HG03460 (cell line): ENCODE data around the gene ULBP2.
"Not testable (repeated sequence)": the region's sequence is repeated elsewhere in the genome, so short reads cannot be mapped to it uniquely, and the experiment has no call there.

Experiments
- ATAC-seq: cut with Tn5 transposase; IDR thresholded peaks from one replicate; pipeline ENCODE4 v1.9.1; 2021; ENCODE audit not compliant: unreplicated experiment

Gene ULBP2

GRCh38 chr6:149948011-149948410, 6.2 kb downstream of the ULBP2 start:
- no peak for ATAC-seq

GRCh38 chr6:149948616-149949015, 6.8 kb downstream of the ULBP2 start:
- ATAC-seq, result no peak

GRCh38 chr6:149950423-149950822, 8.6 kb downstream of the ULBP2 start:
- ATAC-seq, result no peak

- ATAC-seq, result no peak
These were observed 9.3 kb downstream of the ULBP2 start for GRCh38 chr6:149951096-149951495.

DNA sequence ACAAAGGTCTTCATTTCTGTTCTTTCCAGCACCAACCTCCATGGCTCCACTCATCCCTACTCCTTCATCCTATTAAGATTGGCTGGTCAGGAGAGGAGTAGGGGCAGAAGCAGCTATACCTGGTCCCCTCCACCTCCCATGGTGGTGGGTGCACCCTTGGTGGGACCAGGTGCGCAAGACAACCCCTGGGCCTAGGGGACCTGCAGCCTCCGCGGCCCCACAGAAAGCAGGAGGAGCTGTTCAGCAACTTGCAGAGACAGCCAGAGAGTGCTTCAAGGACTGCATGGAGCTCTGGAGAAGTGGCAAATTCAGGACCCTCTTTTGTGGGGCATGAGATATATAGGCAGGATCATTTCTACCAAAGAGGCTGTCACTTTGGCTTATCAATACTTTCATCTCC, 9.8 kb downstream of the ULBP2 start:
- ATAC-seq, result no peak

- ATAC-seq, result not testable (repeated sequence)
These were observed 11.6 kb downstream of the ULBP2 start for GRCh38 chr6:149953390-149953789.

DNA sequence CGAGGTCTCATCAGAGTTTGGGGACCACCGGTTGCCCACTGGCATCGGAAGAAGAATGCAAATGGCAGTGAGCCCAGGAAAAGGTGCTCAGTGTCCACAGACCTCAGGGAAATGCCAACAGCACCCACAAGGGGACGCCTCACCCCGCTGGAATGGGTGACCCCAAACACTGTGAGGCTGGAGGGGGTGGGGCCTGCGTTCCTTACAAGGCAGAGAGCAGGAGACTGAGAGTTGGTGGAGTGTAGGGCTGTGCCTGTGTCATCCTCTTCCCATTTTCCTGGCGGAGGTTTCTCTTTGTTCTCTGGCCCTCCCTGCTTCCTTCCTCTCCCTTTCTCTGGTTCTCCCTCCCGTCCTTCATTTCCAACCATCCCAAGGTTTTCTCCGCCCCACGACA, 12.1 kb downstream of the ULBP2 start:
- ATAC-seq, result not testable (repeated sequence)

DNA sequence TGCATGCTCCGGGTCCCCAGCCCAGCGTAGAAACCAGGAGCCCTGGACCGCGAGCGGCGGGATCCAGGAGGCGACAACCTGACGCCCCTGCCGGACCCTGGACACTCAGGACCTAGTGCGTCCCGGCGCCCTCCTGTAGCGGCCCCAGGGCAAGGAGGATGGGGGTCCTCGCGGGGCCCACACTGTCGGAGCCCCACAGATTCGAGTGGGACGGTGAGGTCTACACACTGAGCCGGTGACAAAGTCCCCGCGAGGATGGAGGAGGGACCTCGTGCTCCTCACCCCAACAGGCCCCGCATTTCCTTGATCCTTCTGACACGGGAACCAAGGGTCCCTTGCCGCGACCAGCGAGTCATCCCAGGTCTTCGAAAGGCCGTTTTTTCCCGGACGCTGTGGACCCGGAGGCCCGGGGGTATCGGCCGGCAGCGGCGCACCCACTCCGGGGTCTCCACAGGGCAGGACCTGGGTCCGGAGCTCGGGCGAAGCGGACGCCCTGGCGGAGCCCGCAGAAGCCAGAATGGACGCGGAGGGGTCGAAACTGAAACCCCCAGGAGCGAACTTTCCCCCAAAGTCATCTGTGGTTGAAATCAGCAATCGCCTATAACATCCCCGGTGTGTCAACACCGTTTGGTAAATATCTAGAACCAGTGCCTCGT, 12.6 kb downstream of the ULBP2 start:
- ATAC-seq, result not testable (repeated sequence)

DNA sequence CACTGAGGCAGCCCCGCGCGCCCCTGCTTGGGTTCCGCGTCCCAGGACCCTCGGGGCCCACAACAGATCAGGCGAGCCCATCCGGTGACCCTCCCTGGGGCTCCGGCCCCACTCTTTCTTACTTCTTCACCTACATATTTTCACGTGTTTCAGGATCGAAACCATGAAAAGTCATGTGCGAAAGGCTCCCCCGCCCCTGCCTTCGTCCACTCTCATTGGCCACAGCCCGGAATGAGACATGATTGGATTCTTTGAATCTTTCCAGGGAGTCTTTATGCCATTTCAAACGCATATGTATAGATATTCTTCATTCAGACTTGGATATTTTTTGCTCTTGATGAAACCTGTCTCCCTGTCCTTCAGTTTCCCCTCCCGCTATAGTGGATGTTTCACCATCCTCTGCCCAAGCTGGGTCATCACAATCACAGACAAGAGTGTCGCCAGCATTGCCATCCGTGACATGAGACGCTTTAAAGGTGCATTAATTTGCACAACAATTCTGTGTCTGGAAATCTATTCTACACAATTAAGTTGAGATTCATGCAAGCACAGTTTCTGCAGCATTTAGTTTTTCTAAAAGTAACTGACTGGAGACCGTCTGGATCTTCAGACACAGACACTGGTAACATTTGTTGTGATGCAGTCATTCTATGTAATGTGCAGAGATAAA, 13.3 kb downstream of the ULBP2 start:
- ATAC-seq, result not testable (repeated sequence)

GRCh38 chr6:149955654-149956317, 14.0 kb downstream of the ULBP2 start:
- not testable (repeated sequence) for ATAC-seq

- not testable (repeated sequence) for ATAC-seq
These were observed 16.3 kb downstream of the ULBP2 start for GRCh38 chr6:149958124-149958523.

DNA sequence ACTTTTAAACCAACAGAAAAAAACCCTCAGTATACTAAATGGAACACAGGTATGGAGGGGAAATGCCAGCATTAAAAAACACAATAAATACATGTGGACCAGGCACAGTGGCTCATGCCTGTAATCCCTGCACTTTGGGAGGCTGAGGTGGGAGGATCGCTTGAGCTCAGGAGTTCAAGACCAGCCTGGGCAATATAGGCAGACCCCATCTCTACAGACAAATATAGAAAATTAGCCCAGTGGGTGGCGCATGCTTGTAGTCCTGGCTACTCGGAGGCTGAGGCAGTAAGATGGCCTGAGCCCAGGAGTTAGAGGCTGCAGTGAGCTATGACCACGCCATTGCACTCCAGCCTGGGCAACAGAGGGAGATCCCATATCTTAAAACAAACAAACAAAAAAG, 18.0 kb downstream of the ULBP2 start:
- not testable (repeated sequence) for ATAC-seq

DNA sequence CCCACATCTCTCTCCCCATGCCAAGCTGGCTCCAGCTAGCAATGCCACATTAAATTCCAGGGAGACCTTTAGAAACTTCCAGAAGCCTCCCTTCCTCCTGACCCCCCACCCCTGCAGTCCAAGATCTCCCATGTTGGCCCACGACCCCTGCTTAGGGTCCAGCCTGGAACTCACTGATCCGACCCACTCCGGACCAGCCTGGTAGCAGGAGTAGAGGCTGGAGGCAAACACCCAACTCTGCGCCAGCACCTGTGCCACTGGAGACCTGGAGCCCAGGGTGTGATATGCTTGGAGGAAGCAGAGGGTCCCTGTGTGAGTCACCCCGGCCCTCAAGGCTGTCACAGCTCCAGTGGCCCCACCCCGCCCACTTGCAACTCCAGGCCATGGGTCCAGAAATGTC, 18.7 kb downstream of the ULBP2 start:
- no peak for ATAC-seq

DNA sequence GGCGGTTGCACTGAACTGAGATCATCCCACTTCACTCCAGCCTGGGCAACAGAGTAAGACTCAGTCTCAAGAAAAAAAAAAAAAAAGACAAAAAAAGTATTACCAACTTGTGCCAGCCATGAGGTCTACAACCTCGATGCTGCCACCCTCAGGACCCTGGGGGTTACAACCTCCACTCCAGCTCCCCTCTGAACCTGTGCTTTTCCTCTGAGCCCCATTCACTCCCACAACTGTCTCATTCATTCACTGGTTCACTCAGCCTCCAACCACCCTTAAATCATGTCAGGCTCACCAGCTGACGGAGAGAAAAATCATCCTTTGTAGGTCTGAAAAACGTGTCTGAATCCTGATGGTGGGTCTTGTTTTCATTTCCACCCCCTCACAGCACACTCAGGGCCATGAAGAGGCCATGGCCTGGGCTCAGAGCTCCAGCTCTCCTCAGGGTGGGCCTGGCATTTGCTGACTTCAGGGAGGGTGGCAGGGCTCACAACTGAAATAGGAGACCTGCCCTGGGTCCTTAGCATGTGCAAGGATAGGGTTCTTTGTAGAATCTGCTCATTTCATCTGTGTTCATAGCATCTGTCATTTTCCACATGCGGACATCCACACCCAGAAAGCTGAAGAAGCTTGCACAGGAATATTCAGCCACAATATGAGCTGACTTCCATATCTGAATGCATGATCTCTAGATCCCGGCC, 20.1 kb downstream of the ULBP2 start:
- no peak for ATAC-seq

DNA sequence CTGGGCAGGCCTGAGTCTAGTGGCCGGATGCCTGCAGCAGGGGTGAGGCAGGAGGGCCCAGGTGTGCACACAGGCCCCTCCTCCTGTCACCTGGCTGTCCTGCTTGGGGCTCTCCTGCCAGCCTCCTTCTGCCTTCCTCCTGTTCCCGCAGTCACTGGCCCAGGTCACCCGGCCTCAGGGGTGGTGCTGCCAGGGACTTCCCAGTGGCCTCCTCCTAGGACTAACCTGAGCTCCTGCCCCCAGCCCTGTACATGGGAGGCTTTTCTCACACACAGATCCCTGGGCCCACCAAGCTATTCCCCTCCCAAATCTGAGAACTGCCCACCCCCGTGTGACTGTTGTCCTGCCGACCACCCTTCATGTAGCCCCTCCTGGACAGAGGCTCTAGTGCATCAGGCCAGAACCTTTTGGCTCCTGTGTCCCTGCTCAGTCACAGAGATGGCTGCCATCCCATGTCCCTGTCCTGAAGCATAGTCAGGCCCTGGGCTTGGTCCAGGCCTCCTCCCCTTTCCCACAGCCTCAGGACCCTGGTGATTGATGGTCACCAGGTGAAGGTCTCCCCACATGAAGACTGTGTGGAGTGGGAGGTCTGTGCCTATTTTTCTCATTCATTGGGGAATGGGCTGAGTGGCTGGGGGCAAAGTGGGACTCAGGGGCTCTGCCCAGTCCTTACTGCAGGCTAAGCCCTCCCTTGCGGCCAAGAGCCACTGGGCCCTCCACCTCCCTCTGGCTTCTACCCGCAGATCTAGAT, 20.8 kb downstream of the ULBP2 start:
- ATAC-seq, result no peak

- ATAC-seq, result no peak
These were observed 21.3 kb downstream of the ULBP2 start for GRCh38 chr6:149963212-149963461.

DNA sequence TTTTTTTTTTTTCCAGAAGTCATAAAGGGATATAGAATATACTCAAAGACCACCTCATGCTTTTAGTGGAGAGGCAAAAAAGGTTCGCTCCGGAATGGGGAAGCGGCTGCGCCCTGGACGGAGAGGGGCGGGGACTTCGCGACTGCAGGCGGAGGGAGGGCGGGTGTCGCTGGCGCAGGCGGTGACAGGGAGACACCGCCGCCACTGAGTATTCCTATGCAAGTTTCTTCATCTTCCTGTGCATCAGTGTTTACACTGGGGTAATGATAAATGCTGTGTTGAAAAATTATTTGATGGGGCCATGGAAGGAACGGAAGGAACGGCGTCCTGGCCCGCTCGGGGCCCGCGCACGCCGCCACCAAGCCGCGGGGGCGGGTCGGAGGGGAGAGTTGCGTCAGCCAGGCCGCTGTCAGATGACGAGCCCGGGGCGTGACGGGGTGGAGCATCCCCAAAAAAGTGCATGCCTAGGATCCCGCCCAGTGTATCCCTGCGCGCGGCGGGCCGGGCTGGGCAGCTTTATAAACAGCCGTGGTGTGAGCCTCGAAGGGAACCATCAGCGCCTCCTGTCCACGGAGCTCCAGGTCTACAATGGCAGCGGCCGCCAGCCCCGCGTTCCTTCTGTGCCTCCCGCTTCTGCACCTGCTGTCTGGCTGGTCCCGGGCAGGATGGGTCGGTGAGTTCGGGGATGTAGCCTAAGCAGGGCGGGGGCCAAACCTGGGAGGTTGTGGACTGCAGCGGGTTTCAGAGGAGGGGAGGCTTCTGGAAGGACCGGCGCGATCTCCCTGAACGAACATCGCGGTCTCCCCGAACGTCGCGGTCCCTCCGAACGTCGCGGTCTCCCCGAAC, 21.9 kb downstream of the ULBP2 start, which contains the start of gene ULBP1:
ULBP1 (plus strand) TSS at position 482 of the 846 bp plus-strand sequence; CDS start at position 589, 107 bp downstream.
- no peak for ATAC-seq

DNA sequence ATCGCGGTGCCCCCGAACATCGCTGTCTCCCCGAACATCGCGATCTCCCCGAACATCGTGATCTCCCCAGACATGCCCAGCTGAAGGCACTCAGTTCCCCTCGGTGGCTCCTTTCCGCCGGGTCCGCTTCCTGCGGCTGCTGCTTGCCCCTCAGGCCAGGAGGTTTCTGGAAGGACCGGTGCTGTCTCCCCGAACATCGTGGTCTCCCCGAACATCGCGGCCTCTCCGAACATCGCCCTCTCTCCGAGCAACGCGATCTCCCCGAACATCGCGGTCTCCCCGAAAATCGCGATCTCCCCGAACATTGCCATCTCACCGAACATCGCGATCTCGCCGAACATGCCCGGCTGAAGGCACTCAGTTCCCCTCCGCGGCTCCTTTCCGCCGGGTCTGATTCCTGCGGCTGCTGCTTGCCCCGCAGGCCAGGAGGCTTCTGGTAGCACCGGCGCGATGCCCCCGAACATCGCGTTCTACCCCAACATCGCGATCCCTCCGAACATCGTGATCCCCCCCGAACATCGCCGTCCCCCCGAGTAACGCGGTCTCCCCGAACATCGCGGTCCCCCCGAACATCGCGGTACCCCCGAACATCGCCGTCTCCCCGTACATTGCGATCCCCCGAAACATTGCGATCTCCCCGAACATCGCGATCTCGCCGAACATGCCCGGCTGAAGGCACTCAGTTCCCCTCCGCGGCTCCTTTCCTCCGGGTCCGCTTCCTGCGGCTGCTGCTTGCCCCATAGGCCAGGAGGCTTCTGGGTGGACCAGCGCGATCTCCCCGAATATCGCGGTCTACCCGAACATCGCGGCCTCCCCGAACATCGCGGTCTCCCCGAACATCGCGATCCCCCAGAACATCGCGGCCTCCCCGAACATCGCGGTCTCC, 22.7 kb downstream of the ULBP2 start:
- no peak for ATAC-seq
